AG04449 (cell line): ENCODE results near the gene LAMA2.

ENCODE experiments used
- CTCF ChIA-PET: fragments of 350-600 bp; formaldehyde crosslinking; extraction: SDS; loops from one replicate; lab custom pipeline; 2021; ENCODE audit warnings: antibody characterized with exemption; lab: Yijun Ruan, JAX
- POLR2A ChIA-PET: fragments of 400-600, 350-600 bp; formaldehyde crosslinking; extraction: SDS; loops from one replicate; lab custom pipeline; 2020; ENCODE audit warnings: antibody characterized with exemption, inconsistent platforms; lab: Yijun Ruan, JAX
- DNase-seq: peaks from one replicate; pipeline ENCODE4 v3.0.0-alpha.2; 2010; ENCODE audit warnings: low read depth, low spot score
- H3K4me3 ChIP-seq: 2 replicates; pipeline ENCODE4 v1.5.1; 2011; ENCODE audit warnings: low read depth, mild to moderate bottlenecking, control low read depth, low read length
- TF ChIP-seq, protein P1 (sequence below): IDR thresholded peaks from one replicate; pipeline ENCODE4 v1.5.1; 2011; ENCODE audit warnings: mild to moderate bottlenecking, moderate library complexity, low read length, control low read depth, inconsistent platforms; ENCODE audit not compliant: insufficient read depth; ENCODE audit errors: missing control alignments

Gene LAMA2

DNA sequence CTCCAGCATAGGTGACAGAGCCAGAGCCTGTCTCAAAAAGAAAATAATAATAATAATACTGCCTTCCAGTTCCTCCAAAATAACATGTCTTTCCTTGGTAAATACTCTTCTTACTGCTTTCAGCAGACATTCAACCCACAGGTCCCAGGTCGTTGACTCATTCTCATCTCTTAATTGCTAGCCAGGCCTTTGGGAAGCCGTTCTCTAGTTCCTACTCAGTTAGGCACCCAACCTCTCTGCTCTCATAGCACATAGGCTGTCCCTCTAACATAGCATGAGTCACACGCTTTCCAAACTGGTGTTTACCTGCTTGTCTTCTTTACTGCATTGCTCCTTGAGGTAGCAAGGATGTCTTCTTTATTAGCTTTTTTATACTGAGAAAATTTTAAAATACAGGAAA, 98.8 kb downstream of the LAMA2 start:
- DNase-seq: no peak
- CTCF ChIA-PET: no interaction called here
- TF ChIP-seq, protein P1, sequence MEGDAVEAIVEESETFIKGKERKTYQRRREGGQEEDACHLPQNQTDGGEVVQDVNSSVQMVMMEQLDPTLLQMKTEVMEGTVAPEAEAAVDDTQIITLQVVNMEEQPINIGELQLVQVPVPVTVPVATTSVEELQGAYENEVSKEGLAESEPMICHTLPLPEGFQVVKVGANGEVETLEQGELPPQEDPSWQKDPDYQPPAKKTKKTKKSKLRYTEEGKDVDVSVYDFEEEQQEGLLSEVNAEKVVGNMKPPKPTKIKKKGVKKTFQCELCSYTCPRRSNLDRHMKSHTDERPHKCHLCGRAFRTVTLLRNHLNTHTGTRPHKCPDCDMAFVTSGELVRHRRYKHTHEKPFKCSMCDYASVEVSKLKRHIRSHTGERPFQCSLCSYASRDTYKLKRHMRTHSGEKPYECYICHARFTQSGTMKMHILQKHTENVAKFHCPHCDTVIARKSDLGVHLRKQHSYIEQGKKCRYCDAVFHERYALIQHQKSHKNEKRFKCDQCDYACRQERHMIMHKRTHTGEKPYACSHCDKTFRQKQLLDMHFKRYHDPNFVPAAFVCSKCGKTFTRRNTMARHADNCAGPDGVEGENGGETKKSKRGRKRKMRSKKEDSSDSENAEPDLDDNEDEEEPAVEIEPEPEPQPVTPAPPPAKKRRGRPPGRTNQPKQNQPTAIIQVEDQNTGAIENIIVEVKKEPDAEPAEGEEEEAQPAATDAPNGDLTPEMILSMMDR: no peak
- POLR2A ChIA-PET: no interaction called here
- no peak overlapping the region for H3K4me3 ChIP-seq

DNA sequence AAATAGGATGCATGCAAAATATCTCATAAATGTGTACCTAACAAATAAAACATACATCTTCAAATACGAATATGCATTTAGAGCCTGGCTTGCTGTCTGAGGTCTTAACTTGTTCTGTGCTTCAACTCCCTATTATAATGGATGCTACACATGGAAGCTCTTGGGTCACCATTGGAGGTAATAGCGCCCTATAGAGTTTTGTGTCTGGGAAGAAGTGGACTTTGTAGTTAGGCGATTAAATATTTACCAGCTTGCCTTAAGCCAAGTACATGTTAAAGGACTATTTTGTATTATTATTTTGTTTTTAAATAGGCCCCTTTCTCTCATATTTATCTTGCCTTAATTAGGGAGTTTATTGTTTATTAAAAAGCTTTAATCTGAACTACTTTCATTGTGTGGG, 107.4 kb downstream of the LAMA2 start:
- DNase-seq: no peak

DNA sequence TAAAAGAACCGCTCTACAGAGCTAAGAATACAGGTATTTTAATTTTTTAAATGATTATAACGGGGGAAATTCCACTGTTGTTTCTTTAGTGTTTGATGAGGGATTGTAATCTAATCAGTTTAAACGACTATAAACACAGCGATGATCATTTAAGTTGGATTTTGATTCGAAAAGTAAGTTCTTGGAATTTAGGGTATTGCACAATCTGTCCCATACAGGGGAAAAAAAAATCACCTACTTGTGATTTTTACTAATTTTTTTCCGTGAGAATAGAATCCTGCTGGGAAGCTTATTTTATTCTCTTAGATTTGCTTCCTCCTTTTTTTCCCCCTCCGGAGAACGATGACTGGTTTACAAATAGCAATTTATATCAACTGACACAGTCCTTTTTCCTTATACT, 108.0 kb downstream of the LAMA2 start:
- no peak for DNase-seq
- ChIA-PET POLR2A (no interaction called here), CTCF (no interaction called here)
- H3K4me3 ChIP-seq: no peak overlapping the region
- TF ChIP-seq, protein P1: no peak

More for the DNA sequence above, 107.4 kb downstream of the LAMA2 start:
- no peak overlapping the region for H3K4me3 ChIP-seq
- CTCF ChIA-PET: no interaction called here
- POLR2A ChIA-PET: no interaction called here
- TF ChIP-seq, protein P1: no peak

DNA sequence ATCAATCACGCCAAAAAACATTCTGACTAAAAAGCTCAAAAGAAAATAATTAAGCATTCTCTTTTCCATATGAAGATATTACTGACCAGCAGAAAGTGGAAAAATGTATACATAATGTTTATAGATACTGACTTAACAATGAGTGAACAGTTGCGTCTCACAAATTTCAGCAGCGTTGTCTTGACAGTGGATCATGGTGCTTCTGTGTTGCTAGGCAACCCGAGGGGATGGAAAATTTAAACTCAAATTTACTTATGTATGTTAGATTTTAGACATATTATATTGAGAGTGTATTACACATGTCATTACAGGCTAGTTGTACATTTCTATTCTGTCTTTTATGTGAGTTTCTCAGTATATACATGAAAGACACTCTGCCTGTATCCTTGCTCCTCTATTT, 110.2 kb downstream of the LAMA2 start:
- DNase-seq: no peak
- ChIA-PET CTCF (no interaction called here), POLR2A (no interaction called here)
- TF ChIP-seq, protein P1: no peak
- H3K4me3 ChIP-seq: no peak overlapping the region

DNA sequence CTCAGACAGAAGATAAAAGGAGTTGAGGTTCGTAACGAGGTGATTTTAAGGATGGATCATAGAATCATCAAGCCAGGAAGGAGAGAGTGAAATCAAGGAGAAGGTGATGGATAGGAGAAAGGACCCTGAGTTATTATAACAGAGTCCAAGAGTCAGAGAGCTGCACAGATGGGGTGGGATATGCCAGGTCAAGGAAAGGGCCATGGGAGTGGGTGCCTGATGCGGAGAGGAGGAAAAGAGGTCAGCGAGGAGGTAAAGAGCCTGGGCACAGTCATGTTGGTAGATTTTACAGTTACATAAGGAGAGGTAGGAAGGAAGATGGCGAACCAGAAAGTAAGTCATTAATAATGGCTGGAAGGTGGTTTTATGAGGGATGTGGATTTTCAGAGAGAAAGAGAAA, 114.9 kb downstream of the LAMA2 start:
- DNase-seq: no peak
- POLR2A ChIA-PET: no interaction called here
- CTCF ChIA-PET: no interaction called here
- TF ChIP-seq, protein P1: no peak
- H3K4me3 ChIP-seq: no peak overlapping the region

DNA sequence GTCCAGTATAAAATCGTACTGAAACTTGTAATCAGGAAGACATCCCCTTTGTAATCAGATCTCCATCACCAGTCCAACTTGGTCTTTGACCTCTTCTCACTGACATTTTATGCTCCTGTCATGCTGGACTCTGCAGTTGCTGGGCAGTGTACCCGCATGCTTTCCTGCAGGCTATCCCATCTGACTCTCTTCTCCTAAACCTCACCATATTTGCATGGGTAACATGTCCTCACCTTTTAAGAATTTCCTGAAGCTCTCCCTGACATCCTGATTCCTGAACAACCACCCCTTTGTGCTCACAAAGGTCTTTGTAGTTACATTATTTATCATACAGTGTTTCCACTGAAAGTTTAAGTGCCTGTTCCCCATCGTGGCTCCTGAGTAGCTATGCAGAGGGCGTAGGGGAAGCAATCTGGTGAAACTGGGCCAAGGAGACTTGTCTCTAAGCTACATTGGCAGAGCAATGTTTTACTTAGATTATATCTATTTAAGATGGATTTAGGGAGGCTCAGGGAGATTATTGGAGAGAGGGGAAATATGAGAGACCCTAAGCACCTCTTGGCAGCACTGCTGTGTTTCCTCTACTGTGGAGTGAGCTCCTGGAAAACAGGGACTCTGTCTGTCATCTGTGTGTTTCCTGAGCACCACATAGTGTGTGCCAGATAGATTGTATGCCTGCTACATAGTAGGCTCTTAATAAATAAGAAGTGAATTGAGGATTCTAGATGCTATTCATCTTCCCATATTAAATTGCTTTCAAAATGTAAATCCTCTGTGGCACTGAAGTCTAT, 124.0 kb downstream of the LAMA2 start:
- CTCF ChIA-PET: no interaction called here
- POLR2A ChIA-PET: no interaction called here
- H3K4me3 ChIP-seq: no peak overlapping the region
- DNase-seq: no peak
- TF ChIP-seq, protein P1: no peak
